Uterus (tissue), 4 donors: ENCODE results near the gene VAT1L. TPM values are rescaled to one million over a fixed set of nuclear protein-coding genes. Genes with fewer than 3 reads are reported as not detected.

ENCODE experiments used
- DNase-seq, 2 donors: peaks; one replicate each; pipeline ENCODE4 v3.0.0-alpha.2; 2019 to 2020
- H3K27ac ChIP-seq, 2 donors: fragments of 200-600 bp; sonication (generic); 1 replicate in 1 of 2; 2 replicates in 1 of 2; pipeline ENCODE4 v1.5.1; 2016 to 2018
- H3K27me3 ChIP-seq, 2 donors: fragments of 200-600 bp; sonication (generic); one replicate each; pipeline ENCODE4 v1.5.1; 2018 to 2019; ENCODE audit warnings: control low read depth in 1 of 2
- H3K36me3 ChIP-seq, 2 donors: fragments of 200-600 bp; sonication (generic); one replicate each; pipeline ENCODE4 v1.5.1; 2019; ENCODE audit warnings: control low read depth in 1 of 2
- H3K4me1 ChIP-seq, 2 donors: fragments of 200-600 bp; sonication (generic); one replicate each; pipeline ENCODE4 v1.5.1; 2018 to 2019; ENCODE audit warnings: control low read depth in 1 of 2
- H3K4me3 ChIP-seq, 2 donors: fragments of 200-600 bp; sonication (generic); 1 replicate in 1 of 2; 2 replicates in 1 of 2; pipeline ENCODE4 v1.5.1; 2018 to 2019; ENCODE audit warnings: mild to moderate bottlenecking in 1 of 2
- H3K9me3 ChIP-seq, 2 donors: fragments of 200-600 bp; sonication (generic); one replicate each; pipeline ENCODE4 v1.5.1; 2019; ENCODE audit warnings: control low read depth in 1 of 2
- CTCF ChIP-seq, 4 experiments: fragments of 200-600 bp in 2 of 4; fragments of 450-650 bp in 2 of 4; sonication (generic) in 2 of 4; IDR thresholded peaks; one replicate each; pipeline ENCODE4 v1.5.1; 2016 to 2019; ENCODE audit warnings: antibody characterized with exemption in 4 of 4, mild to moderate bottlenecking in 2 of 4, moderate library complexity in 1 of 4
- POLR2A ChIP-seq, 2 donors: fragments of 450-650 bp; IDR thresholded peaks; one replicate each; pipeline ENCODE4 v1.6.1; 2016; ENCODE audit warnings: antibody characterized with exemption in 2 of 2, mild to moderate bottlenecking in 1 of 2, moderate library complexity in 1 of 2
- intact Hi-C: fragments of 100-400 bp; cut with DNase I; formaldehyde crosslinking; loops from one replicate; pipeline ENCODE4 v1.15.1; 2023; ENCODE audit warnings: low total_unique reads
- total RNA-seq, 4 donors: library from RNA; depleted of rRNA in 3 of 4; stranded (reverse); fragments of >200 nt in 3 of 4; gene quantifications; one replicate each; pipeline versions ENCODE4 v1.1.0 to v1.2.4, GENCODE V29; 2014 to 2023
- donor health status: DM: yes; HTN: yes; CAD: no.

Gene VAT1L
- total RNA-seq, 4 donors from 2014 or later = 0.29 to 3.8 (median 1.7) TPM

DNA sequence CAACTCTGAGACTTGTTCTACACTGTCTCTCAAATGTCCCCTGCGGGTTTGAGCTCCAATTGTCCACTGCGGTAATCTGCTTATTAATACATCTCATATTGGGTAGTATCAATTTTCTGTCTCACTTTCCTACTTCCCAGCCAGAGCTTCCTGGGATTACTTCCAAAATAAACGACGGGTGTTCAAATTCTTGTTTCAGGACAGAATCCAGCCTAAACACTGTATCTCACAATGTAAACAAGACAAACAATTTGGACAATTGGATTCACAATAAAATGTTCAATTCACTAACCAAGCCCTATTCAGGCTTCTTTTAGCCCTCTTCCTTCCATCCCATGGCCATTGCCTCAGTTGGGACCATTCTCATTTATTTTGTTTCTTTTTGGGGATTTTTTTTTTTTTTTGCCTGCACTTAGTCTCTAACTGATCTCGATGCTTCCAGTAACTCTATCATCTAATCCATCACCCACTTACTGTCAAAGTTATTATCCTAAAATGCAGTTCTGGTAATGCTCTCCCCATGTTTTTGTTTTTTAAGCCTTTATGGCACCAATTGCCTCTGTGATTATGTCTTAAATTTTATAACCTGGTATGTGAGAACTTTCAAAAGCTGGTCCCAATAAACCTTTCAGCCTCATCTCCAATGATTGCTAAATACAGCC is 2.0 kb upstream of the VAT1L start:
- TF ChIP-seq CTCF (IDR thresholded peaks at IDR 0.05) = no peak
- TF ChIP-seq POLR2A (IDR thresholded peaks at IDR 0.05) = no peak
- Histone ChIP-seq H3K36me3 (no peaks in the 10 kb centered on the region), H3K27me3 (no peaks in the 10 kb centered on the region), H3K4me3 (no peak overlapping the region), H3K27ac (no peak overlapping the region), H3K4me1 (no peaks in the 10 kb centered on the region), H3K9me3 (no peaks in the 10 kb centered on the region)
- intact Hi-C loops = no loop called here
- DNase-seq = no peak

GRCh38 chr16:77787452-77787851 is 912 bp upstream of the VAT1L start:
- intact Hi-C loops = no loop called here
- Histone ChIP-seq H3K4me1 (no peaks in the 10 kb centered on the region), H3K9me3 (no peaks in the 10 kb centered on the region), H3K27me3 (no peaks in the 10 kb centered on the region), H3K4me3 (no peak overlapping the region), H3K36me3 (no peaks in the 10 kb centered on the region), H3K27ac (no peak overlapping the region)
- TF ChIP-seq CTCF (IDR thresholded peaks at IDR 0.05) = no peak
- TF ChIP-seq POLR2A (IDR thresholded peaks at IDR 0.05) = no peak
- no peak for DNase-seq

- H3K4me3 ChIP-seq = peak overlapping the region; percentile 33 to 42
- no peaks in the 10 kb centered on the region for H3K9me3 ChIP-seq
- TF ChIP-seq POLR2A (IDR thresholded peaks at IDR 0.05) = no peak
- TF ChIP-seq CTCF (IDR thresholded peaks at IDR 0.05) = no peak
- intact Hi-C loops = no loop called here
- no peak for DNase-seq
- no peaks in the 10 kb centered on the region for H3K27me3 ChIP-seq
- H3K27ac ChIP-seq = no peak overlapping the region
- no peaks in the 10 kb centered on the region for H3K4me1 ChIP-seq
- no peaks in the 10 kb centered on the region for H3K36me3 ChIP-seq
Observed at GRCh38 chr16:77789085-77790008, 983 bp downstream of the VAT1L start.

DNA sequence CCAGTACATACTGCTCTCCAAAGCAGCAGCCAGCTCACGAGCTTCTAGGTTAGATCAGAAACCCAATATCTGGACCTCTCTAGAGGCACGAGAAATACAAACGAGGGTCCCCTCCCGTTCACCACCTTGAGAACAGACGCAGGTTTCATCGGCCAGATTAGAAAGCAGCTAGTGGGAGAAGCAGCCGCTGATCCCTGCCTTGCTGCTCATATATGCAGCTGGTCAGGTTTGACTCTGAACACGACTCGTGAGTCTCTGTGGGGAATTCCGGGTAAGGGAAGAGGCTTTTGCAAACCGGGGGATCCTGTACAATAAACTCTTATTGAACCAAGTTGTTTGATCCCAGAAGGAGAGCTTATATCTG is 1.6 kb downstream of the VAT1L start:
- Histone ChIP-seq H3K9me3 (no peaks in the 10 kb centered on the region), H3K36me3 (no peaks in the 10 kb centered on the region), H3K27me3 (no peaks in the 10 kb centered on the region), H3K27ac (no peak overlapping the region), H3K4me3 (no peak overlapping the region), H3K4me1 (no peaks in the 10 kb centered on the region)
- intact Hi-C loops = no loop called here
- no peak for DNase-seq
- no peak for TF ChIP-seq POLR2A (IDR thresholded peaks at IDR 0.05)
- no peak for TF ChIP-seq CTCF (IDR thresholded peaks at IDR 0.05)

GRCh38 chr16:77790912-77791311 is 2.5 kb downstream of the VAT1L start:
- no peaks in the 10 kb centered on the region for H3K9me3 ChIP-seq
- intact Hi-C loops = no loop called here
- no peak for TF ChIP-seq POLR2A (IDR thresholded peaks at IDR 0.05)
- no peak for TF ChIP-seq CTCF (IDR thresholded peaks at IDR 0.05)
- H3K27ac ChIP-seq = no peak overlapping the region
- H3K4me1 ChIP-seq = no peaks in the 10 kb centered on the region
- H3K27me3 ChIP-seq = no peaks in the 10 kb centered on the region
- no peaks in the 10 kb centered on the region for H3K36me3 ChIP-seq
- no peak overlapping the region for H3K4me3 ChIP-seq
- no peak for DNase-seq
